SK-N-SH (cell line): Measurements from ENCODE around the gene RPE65. TPM values are rescaled to one million over a fixed set of nuclear protein-coding genes. Genes with fewer than 3 reads are reported as not detected.
A peak's percentile ranks its signal among the peaks of the same experiment; 100 is the strongest.

Experiments used
- CTCF ChIA-PET: fragments of 300-600, 350-600 bp; formaldehyde crosslinking; extraction: SDS; loops from one replicate; lab custom pipeline; 2021; lab: Yijun Ruan, JAX
- POLR2A ChIA-PET: fragments of 350-600 bp; sonication (Branson Sonifier 250); formaldehyde crosslinking; extraction: SDS; loops from one replicate; lab custom pipeline; 2020; ENCODE audit warnings: antibody characterized with exemption, inconsistent platforms; lab: Yijun Ruan, JAX
- DNase-seq: peaks from one replicate; pipeline ENCODE4 v3.0.0; 2012
- H2AFZ ChIP-seq: fragments of 200-600 bp; sonication (generic); 2 replicates; pipeline ENCODE4 v1.8.1; 2016; ENCODE audit warnings: antibody characterized with exemption, mild to moderate bottlenecking, low read depth
- H3F3A ChIP-seq: fragments of 200-600 bp; sonication (generic); replicated peaks from 2 replicates; pipeline ENCODE3; 2016; ENCODE audit warnings: antibody characterized with exemption, mild to moderate bottlenecking; ENCODE audit not compliant: insufficient read depth
- H3K27ac ChIP-seq, 2 experiments: fragments of 200-500 bp in 1 of 2; fragments of 200-600 bp in 1 of 2; sonication (Bioruptor generic) in 1 of 2; sonication (generic), shearing (Covaris generic) in 1 of 2; 2 replicates each; pipeline versions ENCODE4 v1.5.1 to v1.6.1; 2014 to 2016; ENCODE audit warnings: low read depth in 2 of 2, inconsistent platforms in 1 of 2, low read length in 1 of 2, mild to moderate bottlenecking in 1 of 2, mixed read lengths in 1 of 2
- H3K27me3 ChIP-seq: fragments of 200-600 bp; sonication (generic), shearing (Covaris generic); 2 replicates; pipeline ENCODE4 v1.6.1; 2016; ENCODE audit warnings: mixed run types; ENCODE audit not compliant: insufficient read depth
- H3K36me3 ChIP-seq, 2 experiments: fragments of 200-500 bp in 1 of 2; fragments of 200-600 bp in 1 of 2; sonication (Bioruptor generic) in 1 of 2; sonication (generic) in 1 of 2; replicated peaks in 1 of 2; 2 replicates each; pipeline versions ENCODE3 to v1.5.1; 2014 to 2016; ENCODE audit warnings: low read length in 1 of 2, mild to moderate bottlenecking in 1 of 2; ENCODE audit not compliant: insufficient read depth in 2 of 2, control insufficient read depth in 1 of 2
- H3K4me1 ChIP-seq, 2 experiments: fragments of 200-500 bp in 1 of 2; fragments of 200-600 bp in 1 of 2; sonication (Bioruptor generic) in 1 of 2; sonication (generic), shearing (Covaris generic) in 1 of 2; 2 replicates each; pipeline versions ENCODE4 v1.5.1 to v1.6.1; 2014 to 2016; ENCODE audit warnings: low read depth in 1 of 2, low read length in 1 of 2, mixed run types in 1 of 2; ENCODE audit not compliant: insufficient read depth in 2 of 2, control insufficient read depth in 1 of 2
- H3K4me2 ChIP-seq: fragments of 200-600 bp; sonication (generic), shearing (Covaris generic); 2 replicates; pipeline ENCODE4 v1.6.1; 2017; ENCODE audit warnings: mixed run types
- H3K4me3 ChIP-seq, 2 experiments: fragments of 200-500 bp in 1 of 2; fragments of 200-600 bp in 1 of 2; sonication (Bioruptor generic) in 1 of 2; sonication (generic), shearing (Covaris generic) in 1 of 2; 2 replicates each; pipeline versions ENCODE4 v1.5.1 to v1.8.1; 2014 to 2016; ENCODE audit warnings: low read depth in 2 of 2, inconsistent platforms in 1 of 2, low read length in 1 of 2, mild to moderate bottlenecking in 1 of 2, mixed read lengths in 1 of 2, moderate library complexity in 1 of 2
- H3K79me2 ChIP-seq: fragments of 200-600 bp; sonication (generic); 2 replicates; pipeline ENCODE4 v1.8.1; 2017; ENCODE audit warnings: mild to moderate bottlenecking; ENCODE audit not compliant: insufficient read depth
- H3K9ac ChIP-seq: fragments of 200-600 bp; sonication (generic); 2 replicates; pipeline ENCODE4 v1.6.1; 2017; ENCODE audit warnings: mixed run types
- H3K9me2 ChIP-seq: fragments of 200-600 bp; sonication (generic); 2 replicates; pipeline ENCODE4 v1.6.1; 2017; ENCODE audit warnings: mixed run types
- H3K9me3 ChIP-seq: fragments of 200-600 bp; sonication (generic); 2 replicates; pipeline ENCODE4 v1.6.1; 2017; ENCODE audit warnings: mixed run types, mild to moderate bottlenecking, moderate library complexity
- H4K20me1 ChIP-seq: fragments of 200-600 bp; sonication (generic); 2 replicates; pipeline ENCODE4 v1.6.1; 2017; ENCODE audit warnings: mild to moderate bottlenecking, mixed run types; ENCODE audit not compliant: insufficient read depth
- ELF1 ChIP-seq: IDR thresholded peaks from 2 replicates; pipeline ENCODE4 v1.4.0; 2012
- EP300 ChIP-seq, 2 experiments: IDR thresholded peaks; 2 replicates each; pipeline versions ENCODE4 v1.4.0 to v1.6.1; 2012; ENCODE audit warnings: borderline replicate concordance in 1 of 2, low read depth in 1 of 2, low read length in 1 of 2
- EZH2phosphoT487 ChIP-seq: fragments of 200-600 bp; sonication (generic); IDR thresholded peaks from 2 replicates; pipeline ENCODE4 v1.6.1; 2017; ENCODE audit warnings: low read depth, mixed run types, mild to moderate bottlenecking, antibody characterized with exemption, moderate library complexity, borderline replicate concordance
- FOSL2 ChIP-seq: IDR thresholded peaks from 2 replicates; pipeline ENCODE4 v1.4.0; 2012; ENCODE audit warnings: low read depth, mild to moderate bottlenecking, moderate library complexity, borderline replicate concordance
- FOXJ3 ChIP-seq: sonication (generic); formaldehyde crosslinking; IDR thresholded peaks from 2 replicates; pipeline ENCODE4 v1.5.1; 2020; ENCODE audit warnings: mild to moderate bottlenecking, missing genetic modification reagents
- GATA2 ChIP-seq: sonication (generic); formaldehyde crosslinking; IDR thresholded peaks from 2 replicates; pipeline ENCODE4 v1.5.0; 2020; ENCODE audit warnings: mild to moderate bottlenecking, missing genetic modification reagents
- JUND ChIP-seq: IDR thresholded peaks from 2 replicates; pipeline ENCODE4 v1.4.0; 2012
- MEF2A ChIP-seq: IDR thresholded peaks from 2 replicates; pipeline ENCODE4 v1.4.0; 2012; ENCODE audit warnings: low read depth, borderline replicate concordance
- MXI1 ChIP-seq: IDR thresholded peaks from 2 replicates; pipeline ENCODE4 v1.6.1; 2012; ENCODE audit warnings: mild to moderate bottlenecking, low read depth, low read length, improper control_type of control experiment
- NFIC ChIP-seq: IDR thresholded peaks from 2 replicates; pipeline ENCODE4 v1.4.0; 2012; ENCODE audit warnings: borderline replicate concordance
- RAD21 ChIP-seq: IDR thresholded peaks from 2 replicates; pipeline ENCODE4 v1.6.1; 2012; ENCODE audit warnings: mild to moderate bottlenecking, low read length
- RFX5 ChIP-seq: IDR thresholded peaks from 2 replicates; pipeline ENCODE4 v1.6.1; 2012; ENCODE audit warnings: mild to moderate bottlenecking, improper control_type of control experiment, low read length
- SIN3A ChIP-seq: IDR thresholded peaks from 2 replicates; pipeline ENCODE4 v1.6.1; 2012; ENCODE audit warnings: low read depth, mild to moderate bottlenecking, low read length, moderate library complexity, borderline replicate concordance
- SMC3 ChIP-seq: IDR thresholded peaks from 2 replicates; pipeline ENCODE4 v1.6.1; 2012; ENCODE audit warnings: low read depth, low read length, improper control_type of control experiment
- TAF1 ChIP-seq: IDR thresholded peaks from 2 replicates; pipeline ENCODE4 v1.6.1; 2012; ENCODE audit warnings: low read depth, mild to moderate bottlenecking, low read length, moderate library complexity, borderline replicate concordance
- TCF12 ChIP-seq: IDR thresholded peaks from 2 replicates; pipeline ENCODE4 v1.4.0; 2012
- TEAD4 ChIP-seq: IDR thresholded peaks from 2 replicates; pipeline ENCODE4 v1.4.0; 2012; ENCODE audit warnings: mild to moderate bottlenecking, borderline replicate concordance; ENCODE audit not compliant: insufficient read depth
- YY1 ChIP-seq: IDR thresholded peaks from 2 replicates; pipeline ENCODE4 v1.4.0; 2012; ENCODE audit warnings: low read depth, mild to moderate bottlenecking
- WGBS: methylation state at CpG from one replicate; pipeline ENCODE4 v1.1.6; 2017; ENCODE audit warnings: low lambda C conversion rate; 5-methylcytosine and 5-hydroxymethylcytosine counted together
- polyA plus RNA-seq, 3 experiments: library from polyadenylated mRNA; depleted of rRNA; stranded (reverse); fragments of >200 nt; gene quantifications; 2 replicates each; pipeline ENCODE4 v1.2.3, GENCODE V29; 2012
- TF ChIP-seq, protein P1 (sequence below): IDR thresholded peaks from 2 replicates; pipeline ENCODE4 v1.4.0; 2012; ENCODE audit warnings: low read depth
- TF ChIP-seq, protein P2 (sequence below): fragments of 150-350 bp; IDR thresholded peaks from 2 replicates; pipeline ENCODE4 v1.6.1; 2016; ENCODE audit warnings: mild to moderate bottlenecking, low read depth, low read length
- TF ChIP-seq, protein P3 (sequence below): IDR thresholded peaks from 2 replicates; pipeline ENCODE4; 2012
- TF ChIP-seq, protein P4 (sequence below): IDR thresholded peaks from 2 replicates; pipeline ENCODE4 v1.4.0; 2012; ENCODE audit warnings: low read depth, borderline replicate concordance

RPE65 gene
- polyA plus RNA-seq, 1 of the 3 experiments (the other 2 are of a cell fraction) = 0.02 TPM

DNA sequence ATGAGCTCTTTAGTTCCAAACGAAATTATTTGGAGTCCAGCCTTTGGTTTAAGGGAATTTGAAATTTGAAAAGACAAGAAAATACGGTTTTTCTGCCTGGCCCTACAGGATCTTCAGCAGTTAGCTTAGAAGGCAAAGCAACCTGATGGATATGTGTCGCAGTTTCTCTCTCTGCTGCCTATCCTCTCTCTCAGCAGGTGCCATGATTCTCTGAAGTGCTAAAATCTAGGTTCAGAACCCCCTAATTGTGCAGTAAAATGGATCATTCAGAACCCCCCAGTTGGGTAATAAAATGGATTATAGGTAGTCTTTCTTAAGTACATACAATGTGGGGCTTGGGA lies 47.6 kb upstream of the RPE65 start:
- peak overlapping the region; percentile 92; the same call in 1 of the 2 replicates for H3K9ac ChIP-seq
- no peak for DNase-seq
- peak overlapping the region; percentile 96 for H3K4me2 ChIP-seq
- no peaks in the 10 kb centered on the region for H4K20me1 ChIP-seq
- no peaks in the 10 kb centered on the region for H3K9me3 ChIP-seq
- H3K36me3 ChIP-seq = no peaks in the 10 kb centered on the region
- peaks cover 4% of the 10 kb centered on the region for H3F3A ChIP-seq
- no peaks in the 10 kb centered on the region for H3K27me3 ChIP-seq
- H3K4me3 ChIP-seq = peak overlapping the region; percentile 94 to 95
- 26% methylated on average over 3 of the region's 3 CpGs for WGBS
- H2AFZ ChIP-seq = peak overlapping the region; percentile 87
- peaks cover 7 to 13% of the 10 kb centered on the region in 2 experiments; a peak in 3 of 4 replicates for H3K4me1 ChIP-seq
- ChIA-PET CTCF (interaction anchor here (1.0 kb wide), 1 partner anchor 9 kb away, joined by 3 read pairs; no protein-coding TSS in a partner anchor), POLR2A (interaction anchor here (0.6 kb wide), 2 partner anchors 11 to 24 kb away, joined by 3 read pairs; no protein-coding TSS in a partner anchor)
- H3K9me2 ChIP-seq = no peaks in the 10 kb centered on the region
- H3K27ac ChIP-seq = peak overlapping the region; percentile 41 to 78; a peak in 3 of 4 replicates
- peaks cover 42% of the 10 kb centered on the region for H3K79me2 ChIP-seq
- TF ChIP-seq SIN3A (no peak), EZH2phosphoT487 (no peak), YY1 (no peak), JUND (no peak), TCF12 (no peak), FOXJ3 (CRISPR knock-in tag) (no peak), ELF1 (no peak), TEAD4 (no peak), SMC3 (no peak), MEF2A (no peak), GATA2 (no peak), FOSL2 (no peak), MXI1 (no peak), RFX5 (no peak)
- TF ChIP-seq, protein P1, sequence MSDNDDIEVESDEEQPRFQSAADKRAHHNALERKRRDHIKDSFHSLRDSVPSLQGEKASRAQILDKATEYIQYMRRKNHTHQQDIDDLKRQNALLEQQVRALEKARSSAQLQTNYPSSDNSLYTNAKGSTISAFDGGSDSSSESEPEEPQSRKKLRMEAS = no peak
- TF ChIP-seq, protein P2, sequence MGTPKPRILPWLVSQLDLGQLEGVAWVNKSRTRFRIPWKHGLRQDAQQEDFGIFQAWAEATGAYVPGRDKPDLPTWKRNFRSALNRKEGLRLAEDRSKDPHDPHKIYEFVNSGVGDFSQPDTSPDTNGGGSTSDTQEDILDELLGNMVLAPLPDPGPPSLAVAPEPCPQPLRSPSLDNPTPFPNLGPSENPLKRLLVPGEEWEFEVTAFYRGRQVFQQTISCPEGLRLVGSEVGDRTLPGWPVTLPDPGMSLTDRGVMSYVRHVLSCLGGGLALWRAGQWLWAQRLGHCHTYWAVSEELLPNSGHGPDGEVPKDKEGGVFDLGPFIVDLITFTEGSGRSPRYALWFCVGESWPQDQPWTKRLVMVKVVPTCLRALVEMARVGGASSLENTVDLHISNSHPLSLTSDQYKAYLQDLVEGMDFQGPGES = no peak

DNA sequence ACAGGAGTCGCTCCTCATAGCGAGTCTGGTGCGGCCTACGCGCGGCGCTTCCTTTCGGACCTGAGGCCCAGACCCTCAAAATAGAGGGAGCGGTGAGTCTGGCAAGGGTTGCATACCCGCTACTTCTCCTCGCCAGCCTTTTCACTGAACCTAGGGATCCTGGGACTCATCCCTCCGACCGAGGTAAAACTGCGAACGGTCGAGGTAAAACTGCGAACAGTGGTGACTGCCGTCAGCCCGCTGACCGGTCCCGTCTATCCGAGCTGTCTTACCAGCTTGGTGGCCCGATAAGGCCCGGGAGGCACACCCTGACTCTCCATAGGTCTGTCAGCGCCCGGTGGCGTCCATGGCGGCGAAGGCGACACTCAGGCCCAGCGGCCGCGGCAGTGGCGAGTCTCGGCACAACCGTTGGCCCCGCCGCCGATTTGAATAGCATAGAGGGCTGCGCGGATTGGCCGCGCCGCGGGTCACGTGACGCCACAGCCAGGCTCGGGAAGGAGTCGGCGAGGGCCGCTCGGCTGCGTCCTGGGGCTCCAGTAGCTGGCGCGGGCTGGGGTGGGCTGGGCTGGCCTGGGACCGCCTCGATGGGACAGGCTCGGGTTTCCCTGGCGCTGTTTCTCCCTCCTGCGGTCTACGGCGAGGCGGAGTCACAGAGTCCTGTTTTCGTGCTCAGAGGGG lies 47.1 kb upstream of the RPE65 start, which contains the start of gene DEPDC1:
Gene DEPDC1 (minus strand): TSS at position 403 of the 678 bp plus-strand sequence. CDS start 83 bp downstream, at position 320.
- Histone ChIP-seq H3K27ac (peak within 1 kb of the TSS; percentile 45 to 83), H3K36me3 (no peaks in the 10 kb centered on the region), H3K4me1 (peaks cover 7 to 13% of the 10 kb centered on the region in 2 experiments; a peak in 3 of 4 replicates), H3K4me3 (peak within 1 kb of the TSS; percentile 94 to 95), H3K4me2 (peak within 1 kb of the TSS; percentile 96), H4K20me1 (no peaks in the 10 kb centered on the region), H3K27me3 (no peaks in the 10 kb centered on the region), H3K9ac (peak within 1 kb of the TSS; percentile 92), H3K9me3 (no peaks in the 10 kb centered on the region), H3F3A (peaks cover 4% of the 10 kb centered on the region), H3K79me2 (peaks cover 47% of the 10 kb centered on the region), H2AFZ (peak within 1 kb of the TSS; percentile 92), H3K9me2 (no peaks in the 10 kb centered on the region)
- ChIA-PET CTCF (interaction anchor here (1.0 kb wide), 1 partner anchor 8 kb away, joined by 3 read pairs; no protein-coding TSS in a partner anchor), POLR2A (interaction anchor here (0.6 kb wide), 2 partner anchors 12 to 24 kb away, joined by 3 read pairs; no protein-coding TSS in a partner anchor)
- 1% methylated on average over 30 of the region's 64 CpGs for WGBS
- DNase-seq = peak; percentile 97
- TF ChIP-seq NFIC (peak; percentile 4; the same call in 1 of the 2 replicates), TEAD4 (no peak), RAD21 (peak; percentile 20; the same call in 1 of the 2 replicates), GATA2 (no peak), FOSL2 (no peak), SIN3A (peak; percentile 99), TAF1 (peak; percentile 57; the same call in 1 of the 2 replicates), FOXJ3 (CRISPR knock-in tag) (no peak), MXI1 (peak; percentile 98), EP300 (IDR thresholded peaks at IDR 0.05; ENCODE audit: borderline replicate concordance in 1 of 2, low read depth in 1 of 2, low read length in 1 of 2) (peak in 1 of 2 experiments; percentile 54; a peak in 1 of 4 replicates)
- TF ChIP-seq, protein P3, sequence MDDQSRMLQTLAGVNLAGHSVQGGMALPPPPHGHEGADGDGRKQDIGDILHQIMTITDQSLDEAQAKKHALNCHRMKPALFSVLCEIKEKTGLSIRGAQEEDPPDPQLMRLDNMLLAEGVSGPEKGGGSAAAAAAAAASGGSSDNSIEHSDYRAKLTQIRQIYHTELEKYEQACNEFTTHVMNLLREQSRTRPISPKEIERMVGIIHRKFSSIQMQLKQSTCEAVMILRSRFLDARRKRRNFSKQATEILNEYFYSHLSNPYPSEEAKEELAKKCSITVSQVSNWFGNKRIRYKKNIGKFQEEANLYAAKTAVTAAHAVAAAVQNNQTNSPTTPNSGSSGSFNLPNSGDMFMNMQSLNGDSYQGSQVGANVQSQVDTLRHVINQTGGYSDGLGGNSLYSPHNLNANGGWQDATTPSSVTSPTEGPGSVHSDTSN = no peak
- TF ChIP-seq, protein P4, sequence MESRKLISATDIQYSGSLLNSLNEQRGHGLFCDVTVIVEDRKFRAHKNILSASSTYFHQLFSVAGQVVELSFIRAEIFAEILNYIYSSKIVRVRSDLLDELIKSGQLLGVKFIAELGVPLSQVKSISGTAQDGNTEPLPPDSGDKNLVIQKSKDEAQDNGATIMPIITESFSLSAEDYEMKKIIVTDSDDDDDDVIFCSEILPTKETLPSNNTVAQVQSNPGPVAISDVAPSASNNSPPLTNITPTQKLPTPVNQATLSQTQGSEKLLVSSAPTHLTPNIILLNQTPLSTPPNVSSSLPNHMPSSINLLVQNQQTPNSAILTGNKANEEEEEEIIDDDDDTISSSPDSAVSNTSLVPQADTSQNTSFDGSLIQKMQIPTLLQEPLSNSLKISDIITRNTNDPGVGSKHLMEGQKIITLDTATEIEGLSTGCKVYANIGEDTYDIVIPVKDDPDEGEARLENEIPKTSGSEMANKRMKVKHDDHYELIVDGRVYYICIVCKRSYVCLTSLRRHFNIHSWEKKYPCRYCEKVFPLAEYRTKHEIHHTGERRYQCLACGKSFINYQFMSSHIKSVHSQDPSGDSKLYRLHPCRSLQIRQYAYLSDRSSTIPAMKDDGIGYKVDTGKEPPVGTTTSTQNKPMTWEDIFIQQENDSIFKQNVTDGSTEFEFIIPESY = no peak
- TF ChIP-seq, protein P1 = no peak
